Measurements from ENCODE around the gene COPZ1. TPM values are rescaled to one million over a fixed set of nuclear protein-coding genes. Genes with fewer than 3 reads are reported as not detected.
A peak's percentile ranks its signal among the peaks of the same experiment; 100 is the strongest.

COPZ1 gene
- total and polyA plus RNA-seq, 8 donors: 14.6 to 133 (median 82.4) TPM

- intact Hi-C loops (cut with DNase I; ENCODE audit: low total_unique reads): no loop called here
- 41 to 47% (median 43%) methylated on average over 3 of the region's 3 CpGs for WGBS, 5 donors
- peaks cover 21 to 81% (median 52%) of the 10 kb centered on the region in 4 donors for H3K4me1 ChIP-seq
Measured at GRCh38 chr12:54337854-54338650, 13.1 kb downstream of the COPZ1 start.

GRCh38 chr12:54338698-54339296 is 13.9 kb downstream of the COPZ1 start:
- Histone ChIP-seq H3K4me1 (peaks cover 21 to 74% (median 48%) of the 10 kb centered on the region in 4 donors), H3K27ac (peak overlapping the region in 2 of 5 donors; percentile 19 to 59), H3K4me3 (no peak overlapping the region), H3K27me3 (no peaks in the 10 kb centered on the region), H3K36me3 (peaks cover 29 to 36% (median 33%) of the 10 kb centered on the region in 4 donors), H3K9me3 (no peaks in the 10 kb centered on the region)
- TF ChIP-seq POLR2A (IDR thresholded peaks at IDR 0.05): no peak
- TF ChIP-seq CTCF (IDR thresholded peaks at IDR 0.05): no peak
- TF ChIP-seq POLR2AphosphoS5 (IDR thresholded peaks at IDR 0.05): no peak
- no peak for TF ChIP-seq EP300 (IDR thresholded peaks at IDR 0.05)
- intact Hi-C loops (cut with DNase I; ENCODE audit: low total_unique reads): no loop called here
- 50 to 80% (median 57%) methylated on average over 4 of the region's 4 CpGs for WGBS, 5 donors
- no peak for DNase-seq

More at GRCh38 chr12:54337854-54338650, 13.1 kb downstream of the COPZ1 start:
- no peak for DNase-seq
- TF ChIP-seq POLR2AphosphoS5 (IDR thresholded peaks at IDR 0.05): no peak
- no peak overlapping the region for H3K4me3 ChIP-seq
- peaks cover 23 to 28% (median 25%) of the 10 kb centered on the region in 4 donors for H3K36me3 ChIP-seq
- H3K9me3 ChIP-seq: no peaks in the 10 kb centered on the region
- H3K27ac ChIP-seq: peak overlapping the region in 4 of 5 donors; percentile 33 to 59 (median 48)
- H3K27me3 ChIP-seq: no peaks in the 10 kb centered on the region

- peaks cover 49 to 56% (median 53%) of the 10 kb centered on the region in 4 donors for H3K36me3 ChIP-seq
- TF ChIP-seq EP300 (IDR thresholded peaks at IDR 0.05) (no peak), CTCF (IDR thresholded peaks at IDR 0.05) (no peak), POLR2AphosphoS5 (IDR thresholded peaks at IDR 0.05) (no peak), POLR2A (IDR thresholded peaks at IDR 0.05) (no peak)
- H3K4me1 ChIP-seq: peaks cover 21 to 54% (median 38%) of the 10 kb centered on the region in 4 donors
- 80 to 88% (median 85%) methylated on average over 7 of the region's 7 CpGs for WGBS, 5 donors
- H3K27me3 ChIP-seq: no peaks in the 10 kb centered on the region
- no peaks in the 10 kb centered on the region for H3K9me3 ChIP-seq
- DNase-seq: no peak
- no peak overlapping the region for H3K27ac ChIP-seq
- no peak overlapping the region for H3K4me3 ChIP-seq
- intact Hi-C loops (cut with DNase I; ENCODE audit: low total_unique reads): no loop called here
Measured at GRCh38 chr12:54340846-54341245, 15.9 kb downstream of the COPZ1 start.

GRCh38 chr12:54341378-54342300 is 16.7 kb downstream of the COPZ1 start:
- DNase-seq: no peak
- no peak overlapping the region for H3K27ac ChIP-seq
- H3K4me1 ChIP-seq: peaks cover 15 to 46% (median 34%) of the 10 kb centered on the region in 4 donors
- no peak overlapping the region for H3K4me3 ChIP-seq
- WGBS, 5 donors: 81 to 91% (median 89%) methylated on average over 9 of the region's 9 CpGs
- intact Hi-C loops (cut with DNase I; ENCODE audit: low total_unique reads): no loop called here
- no peaks in the 10 kb centered on the region for H3K27me3 ChIP-seq
- no peaks in the 10 kb centered on the region for H3K9me3 ChIP-seq
- TF ChIP-seq EP300 (IDR thresholded peaks at IDR 0.05) (no peak), POLR2AphosphoS5 (IDR thresholded peaks at IDR 0.05) (no peak), POLR2A (IDR thresholded peaks at IDR 0.05) (no peak), CTCF (IDR thresholded peaks at IDR 0.05) (no peak)
- peaks cover 52 to 64% (median 61%) of the 10 kb centered on the region in 4 donors for H3K36me3 ChIP-seq

Measured in stomach (tissue), 9 donors.